Naive B cell (primary cell): ENCODE results near the gene GRID1. TPM values are rescaled to one million over a fixed set of nuclear protein-coding genes. Genes with fewer than 3 reads are reported as not detected.

Experiments used
- ATAC-seq, 2 donors: fragments of 150-1000 bp; cut with Tn5 transposase; 2 replicates each; pipeline ENCODE4 v1.10.0; 2021; ENCODE audit warnings: low read depth in 2 of 2, mild to moderate bottlenecking in 2 of 2, moderate library complexity in 2 of 2
- DNase-seq: peaks from one replicate; pipeline ENCODE4 v3.0.0; 2022
- H3K27ac Mint-ChIP-seq, 6 donors: one replicate each; pipeline ENCODE4 v1.8.0; 2020 to 2022; ENCODE audit warnings: mild to moderate bottlenecking in 6 of 6, mixed read lengths in 6 of 6, moderate library complexity in 5 of 6, inconsistent platforms in 2 of 6
- H3K27me3 Mint-ChIP-seq, 3 donors: one replicate each; pipeline ENCODE4 v1.8.0; 2021 to 2022; ENCODE audit warnings: mixed read lengths in 3 of 3, mild to moderate bottlenecking in 1 of 3
- H3K36me3 Mint-ChIP-seq, 2 donors: one replicate each; pipeline ENCODE4 v1.8.0; 2020 to 2022; ENCODE audit warnings: mixed read lengths in 2 of 2, inconsistent platforms in 1 of 2, mild to moderate bottlenecking in 1 of 2
- H3K4me1 Mint-ChIP-seq, 3 donors: one replicate each; pipeline ENCODE4 v1.8.0; 2020 to 2022; ENCODE audit warnings: mixed read lengths in 3 of 3, inconsistent platforms in 1 of 3, mild to moderate bottlenecking in 1 of 3, moderate library complexity in 1 of 3
- H3K4me3 Mint-ChIP-seq, 8 donors: one replicate each; pipeline ENCODE4 v1.8.0; 2020 to 2022; ENCODE audit warnings: mild to moderate bottlenecking in 8 of 8, mixed read lengths in 8 of 8, moderate library complexity in 8 of 8, inconsistent platforms in 2 of 8
- H3K9me3 Mint-ChIP-seq, 7 donors: one replicate each; pipeline ENCODE4 v1.8.0; 2020 to 2022; ENCODE audit warnings: mixed read lengths in 7 of 7, mild to moderate bottlenecking in 5 of 7, inconsistent platforms in 2 of 7, moderate library complexity in 1 of 7
- polyA plus RNA-seq, 6 donors: library from polyadenylated mRNA; unstranded; fragments of 300-500 nt; fragmentation: Illumina TruSeq; gene quantifications; one replicate each; pipeline ENCODE4 v1.2.3, GENCODE V29; 2021; ENCODE audit warnings: low read depth in 6 of 6

GRID1 gene
- polyA plus RNA-seq, 6 donors from 2014 or later, result not detected

GRCh38 chr10:86211691-86212390 lies 154.8 kb downstream of the GRID1 start:
- Mint-ChIP-seq H3K27ac (no peak overlapping the region), H3K9me3 (peaks cover 0 to 2% (median 0%) of the 10 kb centered on the region in 7 donors), H3K4me3 (no peak overlapping the region), H3K4me1 (no peaks in the 10 kb centered on the region), H3K27me3 (peaks cover 5 to 36% (median 30%) of the 10 kb centered on the region in 3 donors), H3K36me3 (no peaks in the 10 kb centered on the region)
- no peak for ATAC-seq
- DNase-seq, result no peak

DNA sequence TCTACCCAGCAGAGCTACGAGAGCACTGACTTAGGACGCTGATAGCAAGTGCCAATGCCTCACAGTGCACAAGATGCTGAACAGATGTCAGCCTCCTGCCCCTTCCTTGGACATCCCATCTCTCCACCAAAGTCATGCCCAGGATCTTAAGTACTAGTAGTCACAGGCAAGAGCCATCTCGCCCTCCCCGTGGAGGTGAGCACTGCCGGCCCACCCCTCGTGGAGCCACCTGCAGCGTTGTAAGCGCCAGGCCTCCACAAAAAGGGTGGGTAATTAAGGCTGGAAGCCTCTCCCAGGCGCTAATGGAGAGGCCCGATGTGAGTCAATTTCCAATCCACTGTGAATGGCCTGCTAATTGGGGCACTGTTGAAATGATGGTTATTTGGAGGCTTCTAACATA lies 156.2 kb downstream of the GRID1 start:
- H3K9me3 Mint-ChIP-seq, result peaks cover 0 to 3% (median 0%) of the 10 kb centered on the region in 7 donors
- H3K36me3 Mint-ChIP-seq, result no peaks in the 10 kb centered on the region

GRCh38 chr10:86209726-86210125 lies 156.9 kb downstream of the GRID1 start:
- Mint-ChIP-seq H3K36me3 (no peaks in the 10 kb centered on the region), H3K27me3 (peaks cover 5 to 34% (median 23%) of the 10 kb centered on the region in 3 donors), H3K9me3 (peaks cover 0 to 3% (median 0%) of the 10 kb centered on the region in 7 donors), H3K4me1 (no peaks in the 10 kb centered on the region), H3K27ac (no peak overlapping the region), H3K4me3 (no peak overlapping the region)
- ATAC-seq (no peak), DNase-seq (no peak)

More for the DNA sequence above, 156.2 kb downstream of the GRID1 start:
- no peak overlapping the region for H3K27ac Mint-ChIP-seq
- no peaks in the 10 kb centered on the region for H3K4me1 Mint-ChIP-seq
- H3K4me3 Mint-ChIP-seq, result peak overlapping the region in 1 of 8 donors; percentile 29
- DNase-seq, result no peak
- peaks cover 5 to 34% (median 24%) of the 10 kb centered on the region in 3 donors for H3K27me3 Mint-ChIP-seq
- ATAC-seq, result no peak

DNA sequence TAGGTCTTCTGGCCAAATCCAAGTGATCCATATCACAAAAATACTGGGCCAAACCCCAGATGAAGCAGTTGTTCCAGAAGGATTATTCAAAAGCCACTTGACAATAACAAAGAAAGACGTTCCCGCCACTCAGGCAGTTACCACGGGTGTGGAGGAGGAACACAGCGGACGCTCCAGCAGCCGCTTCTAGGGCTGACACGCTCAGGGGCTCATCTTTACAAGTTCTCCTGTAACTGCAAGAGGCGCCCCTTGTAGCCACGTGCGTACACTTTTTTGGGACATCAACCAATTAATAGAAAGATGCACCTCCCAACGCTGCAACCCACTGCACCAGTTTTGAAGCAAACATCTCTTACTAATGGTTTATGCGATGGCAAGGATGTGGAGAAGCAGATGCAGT lies 159.4 kb downstream of the GRID1 start:
- no peaks in the 10 kb centered on the region for H3K4me1 Mint-ChIP-seq
- DNase-seq (no peak), ATAC-seq (no peak)
- H3K36me3 Mint-ChIP-seq, result no peaks in the 10 kb centered on the region
- H3K9me3 Mint-ChIP-seq, result peaks cover 0 to 3% (median 0%) of the 10 kb centered on the region in 7 donors
- H3K27me3 Mint-ChIP-seq, result peaks cover 8 to 26% (median 10%) of the 10 kb centered on the region in 3 donors
- H3K4me3 Mint-ChIP-seq, result no peak overlapping the region
- H3K27ac Mint-ChIP-seq, result no peak overlapping the region

- peak overlapping the region in 1 of 6 donors; percentile 59 for H3K27ac Mint-ChIP-seq
Observed at GRCh38 chr10:86206240-86206579, 160.4 kb downstream of the GRID1 start.

GRCh38 chr10:86205306-86206239 lies 161.0 kb downstream of the GRID1 start:
- no peak for ATAC-seq
- Mint-ChIP-seq H3K27me3 (peaks cover 8 to 20% (median 10%) of the 10 kb centered on the region in 3 donors), H3K9me3 (peaks cover 0 to 3% (median 1%) of the 10 kb centered on the region in 7 donors), H3K4me3 (no peak overlapping the region), H3K36me3 (no peaks in the 10 kb centered on the region), H3K27ac (no peak overlapping the region), H3K4me1 (no peaks in the 10 kb centered on the region)
- DNase-seq, result no peak

More at GRCh38 chr10:86206240-86206579, 160.4 kb downstream of the GRID1 start:
- DNase-seq (no peak), ATAC-seq (no peak)
- Mint-ChIP-seq H3K4me3 (no peak overlapping the region), H3K27me3 (peaks cover 8 to 26% (median 10%) of the 10 kb centered on the region in 3 donors), H3K4me1 (no peaks in the 10 kb centered on the region), H3K36me3 (no peaks in the 10 kb centered on the region), H3K9me3 (peaks cover 0 to 3% (median 0%) of the 10 kb centered on the region in 7 donors)

DNA sequence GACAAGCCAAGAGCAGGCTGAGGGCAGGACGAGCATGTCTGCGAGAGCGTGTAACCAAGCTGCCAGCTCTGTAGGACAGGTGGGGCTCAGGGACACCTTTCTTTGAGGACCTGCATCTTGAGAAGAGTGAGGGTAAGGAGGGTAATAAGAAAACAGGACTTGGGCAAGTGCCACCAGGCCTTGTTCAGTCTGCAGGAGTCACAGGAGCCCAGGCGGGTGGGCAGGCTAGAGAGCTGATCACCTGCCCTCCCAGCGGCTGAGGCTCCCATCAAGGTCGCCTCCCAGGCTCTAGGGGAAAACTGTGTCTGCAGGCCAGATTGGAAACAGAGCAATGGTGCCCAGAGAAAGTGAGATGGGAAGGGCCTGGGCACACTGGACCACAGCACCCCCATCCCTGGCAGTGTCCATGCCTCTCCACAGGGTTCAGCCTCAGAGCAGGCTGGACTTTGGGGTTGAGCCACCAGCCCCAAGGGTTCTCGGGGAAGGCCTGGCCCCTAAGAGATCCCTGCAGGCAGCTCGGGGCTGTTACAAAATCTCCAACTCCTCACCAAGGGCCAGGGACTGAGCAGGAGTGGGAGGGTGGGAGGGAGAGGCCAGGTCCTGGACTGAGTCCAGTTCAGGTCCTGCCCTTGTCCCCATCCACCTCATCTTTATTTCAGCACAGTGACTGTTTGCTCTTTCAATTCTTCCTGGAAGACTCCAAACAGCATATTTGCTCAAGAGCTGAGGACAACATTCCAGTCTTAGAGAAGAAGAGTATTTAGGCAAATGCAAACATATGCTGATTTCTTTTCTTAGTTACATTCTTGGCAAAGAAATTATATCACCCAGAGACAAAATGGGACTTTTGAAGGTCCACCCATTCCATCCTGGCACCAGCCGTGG lies 161.9 kb downstream of the GRID1 start:
- Mint-ChIP-seq H3K4me3 (no peak overlapping the region), H3K9me3 (peaks cover 0 to 6% (median 2%) of the 10 kb centered on the region in 7 donors), H3K27me3 (peaks cover 6 to 14% (median 8%) of the 10 kb centered on the region in 3 donors), H3K4me1 (no peaks in the 10 kb centered on the region), H3K27ac (no peak overlapping the region), H3K36me3 (no peaks in the 10 kb centered on the region)
- ATAC-seq (no peak), DNase-seq (no peak)

GRCh38 chr10:86203162-86203905 lies 163.3 kb downstream of the GRID1 start:
- Mint-ChIP-seq H3K9me3 (peaks cover 0 to 6% (median 2%) of the 10 kb centered on the region in 7 donors), H3K36me3 (no peaks in the 10 kb centered on the region), H3K27ac (no peak overlapping the region), H3K27me3 (peaks cover 3 to 9% (median 5%) of the 10 kb centered on the region in 3 donors), H3K4me1 (no peaks in the 10 kb centered on the region), H3K4me3 (peak overlapping the region in 1 of 8 donors; percentile 42)
- ATAC-seq (no peak), DNase-seq (no peak)

DNA sequence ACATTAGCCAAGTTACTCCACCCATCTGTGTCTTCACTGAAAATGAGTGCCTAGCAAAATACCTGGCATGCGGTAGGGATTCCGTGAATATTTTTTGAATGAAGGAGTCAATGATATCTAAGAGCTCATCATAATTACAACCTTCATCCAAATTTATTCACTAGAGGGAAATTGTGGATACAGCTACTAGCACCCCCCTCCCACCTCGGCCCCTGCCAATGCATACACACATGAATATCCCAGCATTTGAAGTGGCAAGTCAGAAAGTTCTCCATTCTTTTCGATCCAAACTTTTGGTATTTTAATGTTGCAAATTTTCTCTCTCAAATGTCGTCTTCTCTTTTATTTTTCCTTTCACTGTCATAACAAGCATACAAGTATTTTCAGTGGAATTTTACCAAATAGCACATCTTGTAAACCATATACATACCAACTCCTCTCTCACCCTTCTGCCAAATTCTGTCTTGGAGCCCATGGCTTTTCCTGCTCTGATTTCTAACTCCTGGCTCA lies 164.3 kb downstream of the GRID1 start:
- no peak for ATAC-seq
- Mint-ChIP-seq H3K4me1 (no peaks in the 10 kb centered on the region), H3K36me3 (no peaks in the 10 kb centered on the region), H3K27ac (no peak overlapping the region), H3K9me3 (peaks cover 0 to 6% (median 2%) of the 10 kb centered on the region in 7 donors), H3K4me3 (no peak overlapping the region), H3K27me3 (peaks cover 2 to 8% (median 5%) of the 10 kb centered on the region in 3 donors)
- no peak for DNase-seq

- no peaks in the 10 kb centered on the region for H3K4me1 Mint-ChIP-seq
- H3K36me3 Mint-ChIP-seq, result no peaks in the 10 kb centered on the region
- no peak for ATAC-seq
- H3K9me3 Mint-ChIP-seq, result peaks cover 0 to 6% (median 1%) of the 10 kb centered on the region in 7 donors
- H3K27me3 Mint-ChIP-seq, result peaks cover 5 to 11% (median 9%) of the 10 kb centered on the region in 3 donors
- no peak overlapping the region for H3K27ac Mint-ChIP-seq
- H3K4me3 Mint-ChIP-seq, result no peak overlapping the region
- DNase-seq, result no peak
Observed at GRCh38 chr10:86200867-86201266, 165.7 kb downstream of the GRID1 start.

DNA sequence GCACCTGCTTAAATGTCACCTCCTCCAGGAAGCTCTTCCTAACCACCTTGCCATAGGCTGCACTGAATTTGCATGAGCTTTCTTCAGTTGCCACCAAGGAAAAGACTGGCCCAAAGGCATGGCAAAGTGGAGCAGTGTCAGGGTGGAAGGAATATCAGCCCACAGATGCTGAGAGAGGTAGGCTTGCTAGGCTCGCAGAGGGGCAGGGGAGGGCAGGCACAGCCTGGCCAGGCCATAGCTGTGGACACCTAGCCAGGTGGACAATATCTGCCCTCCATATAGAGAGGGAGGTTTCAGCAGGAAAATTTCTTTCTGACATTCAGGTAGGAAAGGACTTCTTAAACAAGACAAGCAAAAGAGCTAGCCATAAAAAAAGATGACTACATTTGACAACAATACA lies 166.3 kb downstream of the GRID1 start:
- Mint-ChIP-seq H3K9me3 (peaks cover 0 to 6% (median 1%) of the 10 kb centered on the region in 7 donors), H3K4me1 (no peaks in the 10 kb centered on the region), H3K27ac (no peak overlapping the region), H3K36me3 (no peaks in the 10 kb centered on the region), H3K27me3 (peaks cover 5 to 11% (median 9%) of the 10 kb centered on the region in 3 donors), H3K4me3 (no peak overlapping the region)
- ATAC-seq, result no peak
- no peak for DNase-seq

DNA sequence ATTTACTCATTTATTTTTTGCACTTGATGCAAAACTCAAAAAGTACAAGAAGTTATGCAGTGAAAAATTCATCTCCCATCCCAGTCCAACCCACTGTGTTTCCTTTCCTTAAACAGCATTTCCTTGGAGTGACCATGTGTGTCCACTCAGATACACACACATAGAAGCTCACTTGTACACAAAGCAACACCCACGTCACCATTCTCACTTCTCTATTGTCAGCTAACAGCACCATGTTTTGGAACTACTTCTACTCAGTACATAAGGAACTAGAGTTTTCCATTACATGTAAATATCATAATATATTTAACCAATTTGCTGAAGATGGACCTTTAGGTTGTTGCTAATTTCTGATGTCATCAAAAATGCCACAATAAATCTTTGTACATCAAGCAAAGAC lies 167.6 kb downstream of the GRID1 start:
- Mint-ChIP-seq H3K9me3 (peaks cover 0 to 6% (median 1%) of the 10 kb centered on the region in 7 donors), H3K36me3 (no peaks in the 10 kb centered on the region), H3K27me3 (peaks cover 5 to 11% (median 9%) of the 10 kb centered on the region in 3 donors), H3K27ac (no peak overlapping the region), H3K4me1 (no peaks in the 10 kb centered on the region), H3K4me3 (no peak overlapping the region)
- ATAC-seq, result no peak
- DNase-seq, result no peak
